ENCODE measurements around the gene C17orf75. TPM values are rescaled to one million over a fixed set of nuclear protein-coding genes. Genes with fewer than 3 reads are reported as not detected.

C17orf75 gene
- total and polyA plus RNA-seq, 2 experiments from 2014 or later, result 35.9 to 43.3 TPM

GRCh38 chr17:32357615-32358014 is 15.6 kb upstream of the C17orf75 start:
- H3K79me2 ChIP-seq (replicated peaks; ENCODE audit: insufficient read depth), result peaks cover 98% of the 10 kb centered on the region
- peaks cover 77% of the 10 kb centered on the region for H4K20me1 ChIP-seq (replicated peaks; ENCODE audit: insufficient read depth)
- no peak overlapping the region for H3K4me3 Mint-ChIP-seq
- no peaks in the 10 kb centered on the region; the same call in 2 of the 3 replicates for H3K9me3 Mint-ChIP-seq
- no peak overlapping the region for H3K27ac Mint-ChIP-seq
- peaks cover 30% of the 10 kb centered on the region for H3F3A ChIP-seq (replicated peaks; ENCODE audit: low read depth)
- peaks cover 92% of the 10 kb centered on the region for H3K36me3 Mint-ChIP-seq (ENCODE audit: low read depth)
- peaks cover 86% of the 10 kb centered on the region for H3K36me3 ChIP-seq (ENCODE audit: insufficient read depth)
- DNase-seq (ENCODE audit: low spot score) (no peak), ATAC-seq (no peak)
- TF ChIP-seq EZH2 (IDR thresholded peaks at IDR 0.05; ENCODE audit: low read depth, unreplicated experiment) (no peak), ZNF331 (CRISPR knock-in tag; IDR thresholded peaks at IDR 0.05; ENCODE audit: low read depth) (no peak), ETS1 (IDR thresholded peaks at IDR 0.05) (no peak), NANOG (IDR thresholded peaks at IDR 0.05; ENCODE audit: borderline replicate concordance) (no peak), POLR2AphosphoS5 (IDR thresholded peaks at IDR 0.05; ENCODE audit: low read depth) (no peak), EZH2phosphoT487 (IDR thresholded peaks at IDR 0.05; ENCODE audit: unreplicated experiment) (no peak), CTCF (conservative IDR thresholded peaks at IDR 0.05; ENCODE audit: low read depth in 2 of 2) (no peak), ZNF114 (CRISPR knock-in tag; IDR thresholded peaks at IDR 0.05) (no peak)
- TF ChIP-seq, protein P1, sequence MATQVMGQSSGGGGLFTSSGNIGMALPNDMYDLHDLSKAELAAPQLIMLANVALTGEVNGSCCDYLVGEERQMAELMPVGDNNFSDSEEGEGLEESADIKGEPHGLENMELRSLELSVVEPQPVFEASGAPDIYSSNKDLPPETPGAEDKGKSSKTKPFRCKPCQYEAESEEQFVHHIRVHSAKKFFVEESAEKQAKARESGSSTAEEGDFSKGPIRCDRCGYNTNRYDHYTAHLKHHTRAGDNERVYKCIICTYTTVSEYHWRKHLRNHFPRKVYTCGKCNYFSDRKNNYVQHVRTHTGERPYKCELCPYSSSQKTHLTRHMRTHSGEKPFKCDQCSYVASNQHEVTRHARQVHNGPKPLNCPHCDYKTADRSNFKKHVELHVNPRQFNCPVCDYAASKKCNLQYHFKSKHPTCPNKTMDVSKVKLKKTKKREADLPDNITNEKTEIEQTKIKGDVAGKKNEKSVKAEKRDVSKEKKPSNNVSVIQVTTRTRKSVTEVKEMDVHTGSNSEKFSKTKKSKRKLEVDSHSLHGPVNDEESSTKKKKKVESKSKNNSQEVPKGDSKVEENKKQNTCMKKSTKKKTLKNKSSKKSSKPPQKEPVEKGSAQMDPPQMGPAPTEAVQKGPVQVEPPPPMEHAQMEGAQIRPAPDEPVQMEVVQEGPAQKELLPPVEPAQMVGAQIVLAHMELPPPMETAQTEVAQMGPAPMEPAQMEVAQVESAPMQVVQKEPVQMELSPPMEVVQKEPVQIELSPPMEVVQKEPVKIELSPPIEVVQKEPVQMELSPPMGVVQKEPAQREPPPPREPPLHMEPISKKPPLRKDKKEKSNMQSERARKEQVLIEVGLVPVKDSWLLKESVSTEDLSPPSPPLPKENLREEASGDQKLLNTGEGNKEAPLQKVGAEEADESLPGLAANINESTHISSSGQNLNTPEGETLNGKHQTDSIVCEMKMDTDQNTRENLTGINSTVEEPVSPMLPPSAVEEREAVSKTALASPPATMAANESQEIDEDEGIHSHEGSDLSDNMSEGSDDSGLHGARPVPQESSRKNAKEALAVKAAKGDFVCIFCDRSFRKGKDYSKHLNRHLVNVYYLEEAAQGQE (IDR thresholded peaks at IDR 0.05; ENCODE audit: unreplicated experiment), result no peak
- TF ChIP-seq, protein P2, sequence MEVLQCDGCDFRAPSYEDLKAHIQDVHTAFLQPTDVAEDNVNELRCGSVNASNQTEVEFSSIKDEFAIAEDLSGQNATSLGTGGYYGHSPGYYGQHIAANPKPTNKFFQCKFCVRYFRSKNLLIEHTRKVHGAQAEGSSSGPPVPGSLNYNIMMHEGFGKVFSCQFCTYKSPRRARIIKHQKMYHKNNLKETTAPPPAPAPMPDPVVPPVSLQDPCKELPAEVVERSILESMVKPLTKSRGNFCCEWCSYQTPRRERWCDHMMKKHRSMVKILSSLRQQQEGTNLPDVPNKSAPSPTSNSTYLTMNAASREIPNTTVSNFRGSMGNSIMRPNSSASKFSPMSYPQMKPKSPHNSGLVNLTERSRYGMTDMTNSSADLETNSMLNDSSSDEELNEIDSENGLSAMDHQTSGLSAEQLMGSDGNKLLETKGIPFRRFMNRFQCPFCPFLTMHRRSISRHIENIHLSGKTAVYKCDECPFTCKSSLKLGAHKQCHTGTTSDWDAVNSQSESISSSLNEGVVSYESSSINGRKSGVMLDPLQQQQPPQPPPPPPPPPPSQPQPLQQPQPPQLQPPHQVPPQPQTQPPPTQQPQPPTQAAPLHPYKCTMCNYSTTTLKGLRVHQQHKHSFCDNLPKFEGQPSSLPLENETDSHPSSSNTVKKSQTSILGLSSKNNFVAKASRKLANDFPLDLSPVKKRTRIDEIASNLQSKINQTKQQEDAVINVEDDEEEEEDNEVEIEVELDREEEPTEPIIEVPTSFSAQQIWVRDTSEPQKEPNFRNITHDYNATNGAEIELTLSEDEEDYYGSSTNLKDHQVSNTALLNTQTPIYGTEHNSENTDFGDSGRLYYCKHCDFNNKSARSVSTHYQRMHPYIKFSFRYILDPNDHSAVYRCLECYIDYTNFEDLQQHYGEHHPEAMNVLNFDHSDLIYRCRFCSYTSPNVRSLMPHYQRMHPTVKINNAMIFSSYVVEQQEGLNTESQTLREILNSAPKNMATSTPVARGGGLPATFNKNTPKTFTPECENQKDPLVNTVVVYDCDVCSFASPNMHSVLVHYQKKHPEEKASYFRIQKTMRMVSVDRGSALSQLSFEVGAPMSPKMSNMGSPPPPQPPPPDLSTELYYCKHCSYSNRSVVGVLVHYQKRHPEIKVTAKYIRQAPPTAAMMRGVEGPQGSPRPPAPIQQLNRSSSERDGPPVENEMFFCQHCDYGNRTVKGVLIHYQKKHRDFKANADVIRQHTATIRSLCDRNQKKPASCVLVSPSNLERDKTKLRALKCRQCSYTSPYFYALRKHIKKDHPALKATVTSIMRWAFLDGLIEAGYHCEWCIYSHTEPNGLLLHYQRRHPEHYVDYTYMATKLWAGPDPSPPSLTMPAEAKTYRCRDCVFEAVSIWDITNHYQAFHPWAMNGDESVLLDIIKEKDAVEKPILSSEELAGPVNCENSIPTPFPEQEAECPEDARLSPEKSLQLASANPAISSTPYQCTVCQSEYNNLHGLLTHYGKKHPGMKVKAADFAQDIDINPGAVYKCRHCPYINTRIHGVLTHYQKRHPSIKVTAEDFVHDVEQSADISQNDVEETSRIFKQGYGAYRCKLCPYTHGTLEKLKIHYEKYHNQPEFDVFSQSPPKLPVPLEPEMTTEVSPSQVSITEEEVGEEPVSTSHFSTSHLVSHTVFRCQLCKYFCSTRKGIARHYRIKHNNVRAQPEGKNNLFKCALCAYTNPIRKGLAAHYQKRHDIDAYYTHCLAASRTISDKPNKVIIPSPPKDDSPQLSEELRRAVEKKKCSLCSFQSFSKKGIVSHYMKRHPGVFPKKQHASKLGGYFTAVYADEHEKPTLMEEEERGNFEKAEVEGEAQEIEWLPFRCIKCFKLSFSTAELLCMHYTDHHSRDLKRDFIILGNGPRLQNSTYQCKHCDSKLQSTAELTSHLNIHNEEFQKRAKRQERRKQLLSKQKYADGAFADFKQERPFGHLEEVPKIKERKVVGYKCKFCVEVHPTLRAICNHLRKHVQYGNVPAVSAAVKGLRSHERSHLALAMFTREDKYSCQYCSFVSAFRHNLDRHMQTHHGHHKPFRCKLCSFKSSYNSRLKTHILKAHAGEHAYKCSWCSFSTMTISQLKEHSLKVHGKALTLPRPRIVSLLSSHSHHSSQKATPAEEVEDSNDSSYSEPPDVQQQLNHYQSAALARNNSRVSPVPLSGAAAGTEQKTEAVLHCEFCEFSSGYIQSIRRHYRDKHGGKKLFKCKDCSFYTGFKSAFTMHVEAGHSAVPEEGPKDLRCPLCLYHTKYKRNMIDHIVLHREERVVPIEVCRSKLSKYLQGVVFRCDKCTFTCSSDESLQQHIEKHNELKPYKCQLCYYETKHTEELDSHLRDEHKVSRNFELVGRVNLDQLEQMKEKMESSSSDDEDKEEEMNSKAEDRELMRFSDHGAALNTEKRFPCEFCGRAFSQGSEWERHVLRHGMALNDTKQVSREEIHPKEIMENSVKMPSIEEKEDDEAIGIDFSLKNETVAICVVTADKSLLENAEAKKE (CRISPR knock-in tag; IDR thresholded peaks at IDR 0.05), result no peak
- peaks cover 17% of the 10 kb centered on the region; the same call in 2 of the 3 replicates for H3K4me1 Mint-ChIP-seq
- no peak overlapping the region for H3K27ac ChIP-seq (ENCODE audit: low read depth)
- H3K4me1 ChIP-seq (ENCODE audit: insufficient read depth), result peaks cover 6% of the 10 kb centered on the region
- no peak overlapping the region for H2AFZ ChIP-seq
- no peaks in the 10 kb centered on the region for H3K9me2 ChIP-seq (ENCODE audit: insufficient read depth)
- no peaks in the 10 kb centered on the region for H3K27me3 ChIP-seq (ENCODE audit: insufficient read depth)
- no peak overlapping the region for H3K4me2 ChIP-seq
- no peak overlapping the region for H3K4me3 ChIP-seq
- peaks cover 3% of the 10 kb centered on the region for H3K27me3 Mint-ChIP-seq (ENCODE audit: insufficient read depth, low read depth, poor library complexity)
